Activated CD4-positive, CD25-positive, alpha-beta regulatory T cell treated with anti-CD3 and anti-CD28 coated beads, Interleukin-2, amount 50 U/mL, for 72 hours (primary cell): ENCODE measurements around the gene SMR3A.

Experiments
- DNase-seq: peaks from one replicate; pipeline ENCODE4 v3.0.0; 2021

Gene SMR3A

DNA sequence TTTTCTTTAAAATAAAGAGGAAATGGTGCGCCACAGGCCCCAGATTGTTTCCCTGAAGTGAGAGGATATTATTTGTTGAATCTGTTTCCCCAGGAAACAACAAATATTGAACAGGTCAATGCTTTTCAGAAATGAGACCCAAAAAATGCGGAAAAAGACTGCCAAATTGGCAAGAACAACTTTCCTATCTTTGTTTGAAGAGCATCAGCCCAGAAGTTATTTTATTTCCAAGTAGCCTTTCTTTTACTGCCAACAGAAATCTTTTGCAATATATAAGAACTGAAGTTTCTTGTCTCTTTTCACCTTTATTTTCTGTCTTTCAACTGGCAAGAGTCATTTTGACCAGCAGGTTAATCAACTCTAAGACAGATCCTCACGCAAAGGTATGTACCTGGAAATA, at the start of gene SMR3A:
Gene SMR3A (plus strand): TSS at position 301 of the 400 bp plus-strand sequence. CDS start 1,356 bp downstream, outside the sequence.
- DNase-seq = no peak

DNA sequence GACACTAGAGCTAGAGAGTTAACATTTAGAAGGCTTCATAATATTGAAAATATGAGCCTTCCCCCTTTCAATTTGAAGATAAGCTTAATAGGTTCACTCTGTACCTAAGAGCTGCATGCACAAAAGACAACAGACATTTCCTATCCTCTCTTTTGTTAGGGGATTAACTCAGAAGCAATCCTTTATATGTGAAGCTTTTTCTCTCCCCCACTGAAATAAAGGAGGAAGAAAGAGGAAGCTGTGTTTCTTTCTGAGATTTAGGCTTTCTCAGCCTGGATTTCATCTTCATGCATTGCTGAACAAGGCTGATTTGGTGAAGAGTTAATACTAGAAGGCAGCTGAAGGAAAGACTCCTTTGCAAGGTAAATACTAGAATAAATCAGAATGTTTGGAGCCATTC, 46.8 kb upstream of the SMR3A start:
- no peak for DNase-seq

DNA sequence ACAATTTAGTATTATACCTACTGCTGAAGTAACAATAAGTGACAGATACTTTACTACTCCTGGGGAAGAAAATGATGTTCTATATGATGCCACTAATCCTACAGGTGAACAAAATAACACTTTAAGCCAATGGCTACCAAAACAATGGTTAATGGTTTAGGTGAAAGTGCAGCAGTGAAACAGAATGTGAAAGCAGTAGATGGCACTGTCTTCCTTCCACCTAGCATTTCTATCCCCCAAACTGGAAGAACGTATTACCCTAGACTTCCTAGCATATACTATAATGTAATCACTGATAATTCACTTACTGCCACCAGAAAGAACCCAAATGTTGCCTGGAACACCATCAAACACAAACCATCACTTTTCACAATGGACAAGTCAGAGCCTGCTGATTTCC, 44.6 kb upstream of the SMR3A start:
- no peak for DNase-seq

DNA sequence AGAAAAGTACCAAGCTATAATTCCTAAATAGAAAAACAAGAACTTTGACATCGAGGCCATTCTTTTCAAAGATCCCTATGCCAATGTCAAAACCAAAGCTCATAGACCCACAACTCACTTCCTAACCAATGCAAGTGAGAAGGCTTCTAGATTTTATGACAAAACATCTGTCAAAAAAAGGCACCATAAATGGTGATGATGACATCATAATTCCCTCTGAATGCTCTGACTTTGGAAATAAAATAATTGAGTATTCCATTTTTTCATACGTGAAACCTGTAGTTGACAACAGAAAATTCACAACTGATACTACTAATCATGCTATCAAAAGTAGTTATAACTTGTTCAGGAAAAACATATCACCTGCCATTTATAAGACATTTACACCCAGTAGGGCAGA, 34.5 kb upstream of the SMR3A start:
- DNase-seq = no peak

DNA sequence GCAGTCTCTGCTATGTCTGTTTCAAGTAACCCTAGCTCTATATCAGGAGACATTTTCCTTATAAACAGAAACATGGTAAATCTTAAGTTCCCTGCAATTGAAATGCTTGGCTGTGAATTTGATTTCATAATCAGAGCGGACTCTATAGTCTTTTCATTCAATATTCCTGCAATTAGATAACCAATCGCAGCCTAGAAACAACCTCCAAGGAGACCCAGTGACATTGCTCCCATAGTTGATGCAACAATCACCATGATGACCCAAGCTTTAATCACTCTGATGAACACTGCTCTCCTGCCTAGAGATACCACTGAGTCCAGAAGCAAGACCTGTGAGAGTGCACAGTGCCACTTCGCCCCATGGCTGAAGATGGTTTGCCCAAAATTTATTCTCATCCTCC, 25.9 kb upstream of the SMR3A start, which contains the start of gene CABS1:
Gene CABS1 (plus strand): TSS at position 301 of the 400 bp plus-strand sequence. CDS start 59 bp downstream, at position 360.
- no peak for DNase-seq

DNA sequence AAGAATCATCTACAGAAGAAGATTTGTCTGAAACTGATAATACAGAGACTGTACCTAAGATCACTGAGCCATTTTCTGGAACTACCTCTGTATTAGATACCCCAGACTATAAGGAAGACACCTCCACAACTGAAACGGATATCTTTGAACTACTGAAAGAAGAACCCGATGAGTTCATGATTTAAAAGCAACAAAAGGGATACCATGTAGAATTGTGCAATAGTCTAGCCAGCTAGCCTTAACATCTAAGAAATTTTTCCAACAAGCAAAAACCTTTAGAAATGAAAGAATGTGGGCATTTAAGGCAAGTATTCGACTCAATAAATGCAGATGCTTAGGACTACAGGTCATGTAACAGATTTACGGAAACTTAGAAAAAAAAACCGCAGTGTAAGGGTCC, 24.5 kb upstream of the SMR3A start:
- no peak for DNase-seq

DNA sequence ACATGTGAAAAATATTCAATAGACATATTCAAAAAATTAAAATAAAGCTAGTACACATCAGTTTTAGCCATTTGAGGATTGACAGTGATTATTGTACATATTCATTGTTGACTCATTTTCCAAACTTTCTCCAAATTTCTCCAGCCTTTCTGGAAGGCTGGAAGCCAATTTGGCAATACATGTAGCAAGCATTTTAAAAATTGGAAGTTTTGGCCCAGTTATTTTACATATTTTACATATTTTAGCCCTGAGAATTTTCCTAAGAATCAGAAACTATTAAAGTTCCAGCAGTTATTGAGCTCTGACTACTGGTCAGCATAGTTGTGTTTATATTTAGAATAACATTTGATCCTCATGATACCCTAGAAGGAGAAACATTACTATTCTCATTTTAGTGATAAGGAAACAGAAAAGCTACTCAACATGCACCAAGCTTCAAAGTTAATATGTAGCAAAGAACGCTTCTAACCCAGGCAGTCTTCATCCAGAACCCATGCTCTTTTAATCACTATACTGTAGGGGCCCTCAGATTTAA, 22.6 kb upstream of the SMR3A start:
- DNase-seq = no peak

DNA sequence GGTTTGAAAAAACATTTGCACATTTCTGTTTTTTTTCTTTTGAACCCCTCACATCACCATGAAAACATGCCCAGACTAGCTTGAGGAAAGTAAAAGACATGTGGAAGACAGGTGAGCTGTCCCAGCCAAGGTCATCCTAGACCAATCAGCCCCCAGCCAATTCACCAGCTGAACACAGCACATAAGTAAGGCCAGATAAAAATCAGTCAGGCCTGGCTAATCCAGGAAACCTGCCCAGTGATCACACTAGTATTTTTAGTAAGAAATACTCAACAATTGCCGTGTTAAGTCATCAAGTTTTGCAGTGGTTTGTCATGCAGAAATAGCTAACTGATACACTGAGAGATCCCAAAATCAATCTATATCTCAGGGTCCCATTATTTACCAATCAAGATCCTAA, 4.4 kb upstream of the SMR3A start:
- DNase-seq = no peak

DNA sequence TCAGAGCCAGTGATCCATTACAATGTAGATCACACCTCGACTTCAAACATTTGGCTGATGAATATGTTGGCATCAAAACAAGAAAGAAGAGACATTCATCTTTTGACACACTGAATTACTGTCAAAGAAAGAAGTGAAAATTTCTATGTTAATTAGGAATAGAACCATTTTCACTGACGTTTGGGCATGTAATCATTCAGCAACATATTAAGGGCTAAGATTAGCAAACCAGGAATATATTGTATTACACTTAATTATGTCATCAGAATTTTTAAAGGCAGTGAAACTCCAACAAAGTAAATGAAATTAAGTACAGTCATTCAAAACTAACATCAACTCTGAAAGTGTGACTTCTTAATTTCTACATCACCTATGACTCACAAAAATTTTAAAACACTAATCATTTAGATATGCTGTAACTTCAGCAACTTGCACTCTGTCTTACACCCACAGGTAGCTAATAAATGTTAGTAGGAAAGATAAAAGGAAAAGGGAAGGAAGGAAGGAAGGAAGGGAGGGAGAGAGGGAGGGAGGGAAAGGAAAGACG, 1.4 kb upstream of the SMR3A start:
- no peak for DNase-seq

DNA sequence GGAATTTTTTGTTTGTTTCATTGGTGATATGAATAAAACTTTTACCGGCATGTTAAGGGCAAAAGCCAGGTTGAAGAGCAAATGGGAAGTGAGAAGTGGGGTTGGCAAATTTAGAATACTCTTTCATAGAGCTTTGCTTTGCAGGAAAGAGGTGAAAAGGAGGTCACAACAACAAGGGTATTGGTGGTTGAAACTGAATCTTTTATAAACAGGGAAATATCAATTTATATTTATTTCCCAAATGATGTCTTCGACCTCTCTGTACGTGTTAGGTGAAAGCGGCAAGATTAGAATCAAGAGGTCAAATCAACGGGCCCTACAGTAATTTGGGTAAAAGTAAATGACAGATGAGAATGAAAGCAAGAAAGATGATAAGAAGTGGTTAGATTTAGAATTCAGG, 3.4 kb downstream of the SMR3A start:
- no peak for DNase-seq

DNA sequence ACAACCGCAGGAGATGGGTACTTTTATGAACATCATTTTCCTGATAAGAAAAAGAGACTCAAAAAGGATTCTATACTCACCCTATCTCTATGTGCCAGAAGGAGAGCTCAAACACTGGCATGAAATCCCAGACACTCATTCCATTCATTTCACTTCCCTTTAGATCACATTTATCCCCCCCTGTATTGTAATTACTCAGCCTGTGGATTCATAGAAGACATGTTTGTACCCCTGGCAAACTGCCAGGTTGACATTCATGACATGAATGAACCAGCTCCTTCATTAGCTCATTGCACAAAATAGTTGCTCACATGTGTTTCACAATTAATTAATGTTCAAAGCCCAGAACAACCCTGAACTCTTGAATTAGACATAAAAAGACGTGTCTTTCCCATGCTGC, 4.9 kb downstream of the SMR3A start:
- no peak for DNase-seq

DNA sequence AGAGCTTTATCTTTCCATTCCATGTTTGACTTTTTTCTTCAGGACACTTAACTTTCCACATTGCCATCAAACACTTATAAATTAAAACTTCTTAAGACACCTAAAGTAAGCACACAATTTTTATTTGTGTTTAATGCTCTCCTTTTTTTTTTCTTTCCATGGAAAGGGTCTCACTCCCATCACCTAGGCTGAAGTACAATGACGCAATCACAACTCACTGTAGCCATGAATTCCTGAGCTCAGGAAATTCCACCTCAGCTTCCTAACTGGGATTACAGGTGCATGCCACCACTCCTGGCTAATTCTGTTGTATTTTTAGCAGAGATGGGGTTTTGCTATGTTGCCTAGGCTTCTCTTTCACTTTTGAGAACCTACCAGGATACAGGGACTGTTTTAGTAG, 7.3 kb downstream of the SMR3A start:
- DNase-seq = no peak

DNA sequence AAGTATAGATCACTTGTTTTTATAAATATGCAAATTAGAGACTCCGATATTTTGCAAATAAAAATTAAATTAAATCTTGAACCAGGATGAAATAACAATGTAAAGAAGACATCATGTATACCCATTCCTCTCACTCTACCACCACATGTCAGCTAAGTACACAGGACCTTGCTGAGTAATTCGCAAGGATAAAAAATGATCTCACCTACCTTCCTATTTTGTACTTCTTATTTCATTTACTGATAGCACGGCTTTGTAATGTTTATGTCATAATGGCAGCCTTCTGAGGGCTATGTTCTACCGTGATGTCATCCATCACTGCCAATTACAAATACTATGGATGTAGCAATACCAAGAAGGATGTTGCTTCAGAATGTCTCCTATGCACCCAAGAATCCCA, 11.4 kb downstream of the SMR3A start:
- DNase-seq = no peak

DNA sequence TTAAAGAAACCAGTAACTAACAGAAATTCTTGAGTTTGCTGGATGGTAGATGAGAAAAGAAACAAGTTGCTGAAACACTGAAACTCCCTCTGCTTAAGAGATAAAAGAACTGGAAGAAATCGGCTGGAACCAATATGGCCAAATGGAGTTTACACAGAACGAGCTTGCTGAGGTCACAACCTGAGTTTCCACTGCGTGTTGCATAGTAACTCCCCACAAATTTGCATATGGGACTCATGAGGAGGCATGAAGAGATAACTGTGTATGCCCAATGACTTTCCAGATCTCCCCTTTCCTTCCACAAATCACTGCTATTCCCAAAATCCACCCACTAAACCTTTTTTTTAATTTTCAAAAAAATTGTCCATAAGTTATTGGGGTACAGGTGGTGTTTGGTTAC, 12.2 kb downstream of the SMR3A start:
- no peak for DNase-seq

DNA sequence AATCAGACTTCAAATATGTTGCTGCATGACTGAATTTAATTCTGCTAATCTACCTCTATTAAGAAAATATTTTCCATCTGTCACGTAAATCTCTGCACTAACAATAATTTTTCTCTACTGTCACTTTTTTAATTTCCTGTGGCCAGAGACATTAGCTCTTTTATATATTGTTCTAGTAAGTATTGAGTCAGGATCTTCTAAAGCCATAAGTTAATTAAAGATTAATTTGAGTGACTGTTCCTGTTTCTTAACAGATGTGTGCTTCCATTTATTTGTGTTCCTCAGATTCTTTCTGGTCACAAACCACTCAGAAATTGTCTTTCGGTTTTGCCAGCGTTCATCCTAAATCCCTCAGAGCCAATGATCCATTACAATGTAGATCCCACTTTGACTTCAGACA, 20.0 kb downstream of the SMR3A start:
- no peak for DNase-seq

DNA sequence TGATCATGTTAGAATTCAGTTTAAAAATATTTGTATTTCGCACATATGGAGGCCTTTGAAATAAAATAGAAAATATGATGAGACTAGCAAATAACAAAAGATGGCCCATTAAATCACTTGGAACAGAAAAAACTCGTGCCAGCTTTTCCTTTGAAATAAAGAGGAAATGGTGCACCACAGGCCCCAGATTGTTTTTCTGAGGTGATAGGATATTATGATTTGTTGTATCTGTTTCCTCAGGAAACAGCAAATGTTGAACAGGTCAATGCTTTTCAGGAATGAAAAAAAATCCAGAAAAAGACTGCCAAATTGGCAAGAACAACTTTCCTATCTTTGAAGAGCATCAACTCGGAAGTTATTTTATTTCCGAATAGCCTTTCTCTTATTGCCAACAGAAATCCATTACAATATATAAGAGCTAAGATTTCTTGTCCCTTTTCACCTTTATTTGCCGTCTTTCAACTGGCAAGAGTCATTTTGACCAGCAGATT, 22.2 kb downstream of the SMR3A start, which contains the start of gene SMR3B:
Gene SMR3B (plus strand): TSS at position 441 of the 491 bp plus-strand sequence. CDS start 1,380 bp downstream, outside the sequence.
- no peak for DNase-seq

DNA sequence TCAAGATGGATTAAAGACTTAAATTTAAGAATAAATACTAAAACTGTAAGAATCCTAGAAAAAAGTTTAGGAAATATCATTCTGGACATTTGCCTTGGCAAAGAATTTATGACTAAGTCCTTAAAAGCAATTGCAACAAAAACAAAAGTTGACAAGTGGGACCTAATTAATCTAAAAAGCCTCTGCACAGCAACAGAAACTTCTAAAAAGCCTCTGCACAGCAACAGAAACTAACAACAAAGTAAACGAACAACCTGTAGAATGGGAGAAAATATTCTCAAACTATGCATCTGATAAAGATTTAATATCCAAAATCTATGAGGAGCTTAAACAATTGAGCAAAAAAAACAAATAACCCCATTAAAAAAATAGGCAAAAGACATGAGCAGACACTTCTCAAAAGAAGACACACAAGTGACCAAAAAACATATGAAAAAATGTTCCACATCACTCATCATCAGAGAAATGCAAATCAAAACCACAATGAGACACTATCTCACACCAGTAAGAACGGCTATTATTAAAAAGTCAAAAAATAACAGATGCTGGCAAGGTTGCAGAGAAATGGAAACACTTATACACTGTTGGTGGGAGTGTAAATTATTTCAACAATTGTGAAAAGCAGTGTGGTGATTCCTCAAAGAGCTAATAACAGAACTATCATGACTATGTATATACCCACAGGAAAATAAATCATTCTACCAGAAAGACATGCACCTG, 31.7 kb downstream of the SMR3A start:
- no peak for DNase-seq

DNA sequence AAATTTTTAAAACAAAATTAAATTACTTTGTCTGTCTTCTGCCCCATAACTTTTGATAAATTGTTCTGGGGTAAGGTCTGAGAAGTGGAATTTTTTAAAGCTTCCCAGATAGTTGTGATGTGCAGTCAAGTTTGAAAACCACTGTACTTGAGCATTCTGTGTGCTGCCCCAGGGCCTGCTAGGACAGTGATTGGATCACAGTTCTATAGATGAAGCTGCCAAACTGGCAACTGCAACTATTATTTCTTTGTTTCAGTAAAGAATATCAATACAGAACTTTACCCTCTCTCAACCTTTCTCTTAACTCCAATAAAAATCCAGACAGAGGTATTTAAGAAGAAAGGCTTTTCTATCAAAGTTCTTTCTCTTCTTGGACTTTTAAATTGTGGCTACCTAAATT, 37.0 kb downstream of the SMR3A start, which contains the start of gene OPRPN:
Gene OPRPN (plus strand): TSS at position 361 of the 400 bp plus-strand sequence. CDS start 1,346 bp downstream, outside the sequence.
- no peak for DNase-seq

DNA sequence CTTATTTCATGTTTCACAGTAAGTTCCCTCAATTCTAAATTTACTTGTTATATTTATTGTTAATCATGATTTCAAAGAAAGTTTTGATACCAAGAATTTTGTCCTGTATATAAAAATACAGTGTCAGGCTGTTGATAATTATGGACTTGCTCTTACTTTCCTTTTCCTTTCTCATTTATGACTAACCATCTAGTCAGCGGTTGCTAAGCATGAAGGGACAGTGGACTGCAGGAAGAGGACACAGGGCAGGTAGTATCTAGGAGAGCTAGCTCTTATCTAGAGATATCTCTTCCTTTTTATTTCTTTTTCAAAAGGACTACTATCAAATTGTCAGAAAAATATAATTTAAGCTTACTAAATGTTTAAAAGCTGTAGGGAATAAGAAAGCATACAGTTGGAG, 38.8 kb downstream of the SMR3A start:
- no peak for DNase-seq

DNA sequence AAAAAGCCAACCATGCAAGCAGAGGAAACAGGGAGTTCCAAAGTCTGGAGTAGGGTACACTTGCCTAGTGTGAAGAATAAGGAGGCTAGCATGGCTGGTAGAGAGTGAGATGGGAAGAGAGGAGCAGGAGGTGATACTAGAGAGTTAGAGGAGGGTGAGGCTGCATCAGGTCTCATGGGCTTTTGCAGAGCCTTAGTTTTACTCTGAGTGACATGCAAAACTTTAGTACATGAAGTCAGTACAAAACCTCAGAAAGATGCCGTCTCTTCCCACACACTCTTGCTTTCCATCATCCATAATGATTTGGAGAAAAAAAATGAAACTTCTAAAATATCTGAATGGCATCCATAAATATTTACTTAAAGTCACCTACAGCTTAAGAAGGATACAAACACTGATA, 42.2 kb downstream of the SMR3A start:
- DNase-seq = no peak

DNA sequence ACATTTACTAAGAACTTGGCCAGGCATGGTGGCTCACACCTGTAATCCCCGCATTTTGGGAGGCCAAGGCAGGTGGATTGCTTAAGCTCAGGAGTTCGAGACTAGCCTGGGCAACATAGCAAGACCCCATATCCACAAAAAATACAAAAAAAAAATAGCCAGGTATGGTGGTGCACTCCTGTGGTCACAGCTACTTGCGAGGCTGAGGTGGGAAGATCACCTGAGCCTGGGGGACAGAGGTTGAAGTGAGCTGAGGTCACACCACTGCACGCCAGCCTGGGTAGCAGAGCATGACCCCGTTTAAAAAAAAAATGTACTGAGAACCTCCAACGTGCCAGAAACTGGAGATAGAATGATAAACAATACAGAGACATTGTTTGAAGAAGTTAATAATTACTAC, 45.2 kb downstream of the SMR3A start:
- DNase-seq = no peak
